K562 (cell line): ENCODE data around the gene ZNF563. TPM values are rescaled to one million over a fixed set of nuclear protein-coding genes. Genes with fewer than 3 reads are reported as not detected.

Experiments
- ARID3A ChIP-seq: IDR thresholded peaks from 2 replicates; pipeline ENCODE4 v1.6.1; 2012; ENCODE audit warnings: low read depth, low read length, improper control_type of control experiment, borderline replicate concordance
- CHD2 ChIP-seq: IDR thresholded peaks from 2 replicates; pipeline ENCODE4 v1.6.1; 2011; ENCODE audit warnings: low read depth, low read length
- RFX5 ChIP-seq: IDR thresholded peaks from 2 replicates; pipeline ENCODE4 v1.6.1; 2011; ENCODE audit warnings: low read depth, mild to moderate bottlenecking, improper control_type of control experiment, low read length
- SAFB2 ChIP-seq: fragments of 200-400 bp; formaldehyde crosslinking; IDR thresholded peaks from 2 replicates; pipeline ENCODE4 v1.6.1; 2018; ENCODE audit warnings: borderline replicate concordance, low read length, low read depth, moderate library complexity; ENCODE audit not compliant: severe bottlenecking
- SRSF1 ChIP-seq: fragments of 200-400 bp; formaldehyde crosslinking; IDR thresholded peaks from 2 replicates; pipeline ENCODE4 v1.6.1; 2017; ENCODE audit warnings: mild to moderate bottlenecking, low read depth, low read length, moderate library complexity
- TBL1XR1 ChIP-seq, 2 experiments: IDR thresholded peaks; 2 replicates each; pipeline ENCODE4 v1.6.1; 2012; ENCODE audit warnings: improper control_type of control experiment in 2 of 2, low read length in 2 of 2, mild to moderate bottlenecking in 1 of 2
- polyA plus RNA-seq, 8 experiments: library from polyadenylated mRNA; depleted of rRNA in 4 of 8; stranded (reverse) in 5 of 8; unstranded in 3 of 8; fragments of >200 nt; fragmentation: Nextera tagmentation in 2 of 8; fragmentation: Illumina TruSeq in 1 of 8; extraction: Ambion mirVana in 2 of 8; extraction: Trizol in 1 of 8; gene quantifications; 2 replicates each; pipeline versions ENCODE4 v1.2.1 to v1.2.3, GENCODE V29; 2011 to 2014; ENCODE audit warnings: inconsistent platforms in 1 of 8, missing spikeins in 1 of 8
- total RNA-seq, 7 experiments: library from RNA; depleted of rRNA in 6 of 7; stranded (reverse); fragments of >200 nt in 6 of 7; fragmentation: Illumina TruSeq in 2 of 7; extraction: Trizol in 2 of 7; gene quantifications; 2 replicates each; pipeline versions ENCODE4 v1.2.1 to v1.2.3, GENCODE V29; 2011 to 2021; ENCODE audit warnings: low replicate concordance in 1 of 7
- TF ChIP-seq, protein P1 (sequence below), 2 experiments: IDR thresholded peaks in 1 of 2; conservative IDR thresholded peaks in 1 of 2; 2 replicates each; pipeline ENCODE4 v1.6.1; 2016; ENCODE audit warnings: low read depth in 2 of 2, mild to moderate bottlenecking in 1 of 2, missing compliant biosample characterization in 1 of 2, missing genetic modification characterization in 1 of 2, moderate library complexity in 1 of 2
- TF ChIP-seq, protein P2 (sequence below): fragments of 450-650 bp; IDR thresholded peaks from 2 replicates; pipeline ENCODE4 v1.6.1; 2016
- TF ChIP-seq, protein P3 (sequence below): fragments of 450-650 bp; formaldehyde crosslinking; IDR thresholded peaks from 2 replicates; pipeline ENCODE4 v1.4.0; 2022; ENCODE audit warnings: missing genetic modification characterization
- TF ChIP-seq, protein P4 (sequence below): fragments of 150-350 bp; conservative IDR thresholded peaks from 2 replicates; pipeline ENCODE4 v1.6.1; 2014; ENCODE audit warnings: low read length
- TF ChIP-seq, protein P5 (sequence below): fragments of 250-450 bp; sonication (Bioruptor Pico); IDR thresholded peaks from 2 replicates; pipeline ENCODE4 v1.5.0; 2021; ENCODE audit warnings: mild to moderate bottlenecking, moderate library complexity

ZNF563 gene
- total and polyA plus RNA-seq, 9 of the 15 experiments (the other 6 are each of a cell fraction or from before 2014, with no cell fraction given): 0.37 to 2.9 (median 0.74) TPM

DNA sequence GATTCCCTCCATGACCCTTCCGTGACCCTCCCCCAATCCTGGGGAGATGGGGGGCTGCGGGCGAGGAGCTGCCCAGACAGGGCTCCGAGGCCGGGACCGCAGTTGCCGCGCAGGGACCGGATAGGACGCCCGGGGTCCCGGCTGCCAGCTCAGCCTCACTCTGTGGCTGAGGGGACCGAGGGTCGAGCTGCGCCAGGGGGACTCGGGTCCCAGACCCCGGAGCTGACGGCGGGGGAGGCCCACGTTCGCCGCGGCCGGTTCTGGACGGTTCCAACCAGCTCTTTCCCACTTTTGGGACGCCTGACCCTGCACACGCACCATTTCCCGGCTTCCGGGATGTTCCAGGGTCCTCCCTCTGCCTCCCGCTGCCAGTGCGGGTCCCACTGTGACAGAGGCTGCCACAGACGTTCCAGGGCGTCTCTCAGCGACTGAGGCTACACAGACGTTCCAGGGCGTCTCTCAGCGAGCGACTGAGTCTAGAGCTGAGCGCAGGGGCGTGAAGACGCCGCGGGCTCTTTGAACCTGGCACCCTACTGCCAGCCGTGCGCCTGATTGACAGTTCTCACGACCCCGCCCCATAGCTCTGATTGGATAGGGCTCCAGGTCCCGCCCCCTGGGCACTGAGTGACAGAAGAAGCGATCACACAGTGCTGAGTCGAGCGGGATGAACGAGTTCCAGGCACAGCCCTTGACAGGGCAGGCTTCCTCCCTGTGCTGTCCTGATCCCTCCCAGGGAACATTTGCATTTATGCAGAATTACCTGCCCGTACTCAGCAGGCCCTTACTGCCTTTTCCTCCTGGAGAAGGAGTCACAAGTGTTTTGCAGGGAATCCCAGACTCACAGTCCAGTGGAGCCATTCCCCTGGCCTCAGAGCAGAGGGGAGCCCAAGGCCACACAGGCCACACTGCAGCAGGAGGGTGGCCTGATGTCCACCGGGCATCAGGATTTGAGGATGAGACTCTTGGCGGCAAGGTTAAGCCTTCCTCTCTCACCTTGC, at the start of gene ZNF563 (continued):
- TF ChIP-seq, protein P1, sequence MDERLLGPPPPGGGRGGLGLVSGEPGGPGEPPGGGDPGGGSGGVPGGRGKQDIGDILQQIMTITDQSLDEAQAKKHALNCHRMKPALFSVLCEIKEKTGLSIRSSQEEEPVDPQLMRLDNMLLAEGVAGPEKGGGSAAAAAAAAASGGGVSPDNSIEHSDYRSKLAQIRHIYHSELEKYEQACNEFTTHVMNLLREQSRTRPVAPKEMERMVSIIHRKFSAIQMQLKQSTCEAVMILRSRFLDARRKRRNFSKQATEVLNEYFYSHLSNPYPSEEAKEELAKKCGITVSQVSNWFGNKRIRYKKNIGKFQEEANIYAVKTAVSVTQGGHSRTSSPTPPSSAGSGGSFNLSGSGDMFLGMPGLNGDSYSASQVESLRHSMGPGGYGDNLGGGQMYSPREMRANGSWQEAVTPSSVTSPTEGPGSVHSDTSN (CRISPR knock-in tag; IDR thresholded peaks at IDR 0.05; ENCODE audit: low read depth): peak; percentile 80
- TF ChIP-seq, protein P1 (tag; conservative IDR thresholded peaks at IDR 0.05; ENCODE audit: low read depth): peak; percentile 94
- TF ChIP-seq, protein P2, sequence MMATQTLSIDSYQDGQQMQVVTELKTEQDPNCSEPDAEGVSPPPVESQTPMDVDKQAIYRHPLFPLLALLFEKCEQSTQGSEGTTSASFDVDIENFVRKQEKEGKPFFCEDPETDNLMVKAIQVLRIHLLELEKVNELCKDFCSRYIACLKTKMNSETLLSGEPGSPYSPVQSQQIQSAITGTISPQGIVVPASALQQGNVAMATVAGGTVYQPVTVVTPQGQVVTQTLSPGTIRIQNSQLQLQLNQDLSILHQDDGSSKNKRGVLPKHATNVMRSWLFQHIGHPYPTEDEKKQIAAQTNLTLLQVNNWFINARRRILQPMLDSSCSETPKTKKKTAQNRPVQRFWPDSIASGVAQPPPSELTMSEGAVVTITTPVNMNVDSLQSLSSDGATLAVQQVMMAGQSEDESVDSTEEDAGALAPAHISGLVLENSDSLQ: peak; percentile 99
- TF ChIP-seq RFX5 (no peak), SAFB2 (no peak), TBL1XR1 (IDR thresholded peaks at IDR 0.05; ENCODE audit: low read length in 2 of 2) (no peak), CHD2 (peak; percentile 56), SRSF1 (no peak), ARID3A (no peak)
- TF ChIP-seq, protein P3, sequence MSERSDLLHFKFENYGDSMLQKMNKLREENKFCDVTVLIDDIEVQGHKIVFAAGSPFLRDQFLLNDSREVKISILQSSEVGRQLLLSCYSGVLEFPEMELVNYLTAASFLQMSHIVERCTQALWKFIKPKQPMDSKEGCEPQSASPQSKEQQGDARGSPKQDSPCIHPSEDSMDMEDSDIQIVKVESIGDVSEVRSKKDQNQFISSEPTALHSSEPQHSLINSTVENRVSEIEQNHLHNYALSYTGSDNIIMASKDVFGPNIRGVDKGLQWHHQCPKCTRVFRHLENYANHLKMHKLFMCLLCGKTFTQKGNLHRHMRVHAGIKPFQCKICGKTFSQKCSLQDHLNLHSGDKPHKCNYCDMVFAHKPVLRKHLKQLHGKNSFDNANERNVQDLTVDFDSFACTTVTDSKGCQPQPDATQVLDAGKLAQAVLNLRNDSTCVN: no peak
- TF ChIP-seq, protein P4, sequence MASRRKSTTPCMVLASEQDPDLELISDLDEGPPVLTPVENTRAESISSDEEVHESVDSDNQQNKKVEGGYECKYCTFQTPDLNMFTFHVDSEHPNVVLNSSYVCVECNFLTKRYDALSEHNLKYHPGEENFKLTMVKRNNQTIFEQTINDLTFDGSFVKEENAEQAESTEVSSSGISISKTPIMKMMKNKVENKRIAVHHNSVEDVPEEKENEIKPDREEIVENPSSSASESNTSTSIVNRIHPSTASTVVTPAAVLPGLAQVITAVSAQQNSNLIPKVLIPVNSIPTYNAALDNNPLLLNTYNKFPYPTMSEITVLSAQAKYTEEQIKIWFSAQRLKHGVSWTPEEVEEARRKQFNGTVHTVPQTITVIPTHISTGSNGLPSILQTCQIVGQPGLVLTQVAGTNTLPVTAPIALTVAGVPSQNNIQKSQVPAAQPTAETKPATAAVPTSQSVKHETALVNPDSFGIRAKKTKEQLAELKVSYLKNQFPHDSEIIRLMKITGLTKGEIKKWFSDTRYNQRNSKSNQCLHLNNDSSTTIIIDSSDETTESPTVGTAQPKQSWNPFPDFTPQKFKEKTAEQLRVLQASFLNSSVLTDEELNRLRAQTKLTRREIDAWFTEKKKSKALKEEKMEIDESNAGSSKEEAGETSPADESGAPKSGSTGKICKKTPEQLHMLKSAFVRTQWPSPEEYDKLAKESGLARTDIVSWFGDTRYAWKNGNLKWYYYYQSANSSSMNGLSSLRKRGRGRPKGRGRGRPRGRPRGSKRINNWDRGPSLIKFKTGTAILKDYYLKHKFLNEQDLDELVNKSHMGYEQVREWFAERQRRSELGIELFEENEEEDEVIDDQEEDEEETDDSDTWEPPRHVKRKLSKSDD: no peak
- TF ChIP-seq, protein P5, sequence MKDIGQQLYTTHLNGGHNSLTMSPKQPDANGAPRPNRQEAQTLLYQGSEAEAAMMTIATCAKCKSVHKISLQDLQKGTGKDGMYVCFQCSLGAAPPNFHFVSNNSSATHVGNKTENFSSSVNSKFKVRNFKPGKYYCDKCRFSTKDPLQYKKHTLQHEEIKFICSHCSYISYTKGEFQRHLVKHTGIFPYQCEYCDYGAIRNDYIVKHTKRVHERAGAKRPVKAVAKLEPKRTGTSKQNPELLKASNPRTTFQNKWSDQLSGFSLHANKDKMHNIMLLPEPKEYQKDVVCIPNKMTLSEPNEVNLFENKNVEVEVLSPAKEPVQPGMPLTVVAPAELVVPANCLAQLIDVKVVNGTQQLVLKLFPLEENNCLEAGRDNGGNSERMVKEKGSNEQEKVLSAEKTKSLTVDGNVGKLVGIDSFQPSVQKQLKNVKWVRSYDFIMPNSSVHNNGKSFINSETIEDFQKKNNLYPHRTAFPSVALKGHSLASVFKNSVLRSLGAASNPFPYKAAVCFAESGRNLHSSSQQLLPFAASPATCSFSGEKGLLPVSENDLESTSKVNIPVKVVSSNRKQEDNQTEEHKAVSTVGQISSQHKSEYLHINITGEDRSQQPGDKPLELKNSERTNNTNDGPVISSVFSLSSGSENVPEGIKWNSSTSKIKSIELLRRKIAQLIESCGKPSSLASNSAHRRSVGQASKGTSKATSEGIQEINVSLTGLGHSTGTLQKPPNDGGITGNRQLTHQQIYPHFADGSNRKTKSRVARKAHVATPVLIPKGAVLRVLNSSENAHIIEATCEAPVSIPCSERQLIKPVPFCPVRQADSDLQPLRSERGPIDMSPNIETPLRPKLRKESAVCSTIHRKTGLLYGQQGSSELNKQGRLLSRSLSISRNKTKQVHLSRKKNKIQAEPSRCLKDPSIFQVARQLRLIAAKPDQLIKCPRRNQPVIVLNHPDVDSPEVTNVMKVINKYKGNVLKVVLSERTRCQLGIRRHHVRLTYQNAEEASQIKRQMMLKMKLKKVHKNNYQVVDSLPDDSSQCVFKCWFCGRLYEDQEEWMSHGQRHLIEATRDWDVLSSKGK: no peak
